ENCODE measurements around the gene PRKCQ.

DNA sequence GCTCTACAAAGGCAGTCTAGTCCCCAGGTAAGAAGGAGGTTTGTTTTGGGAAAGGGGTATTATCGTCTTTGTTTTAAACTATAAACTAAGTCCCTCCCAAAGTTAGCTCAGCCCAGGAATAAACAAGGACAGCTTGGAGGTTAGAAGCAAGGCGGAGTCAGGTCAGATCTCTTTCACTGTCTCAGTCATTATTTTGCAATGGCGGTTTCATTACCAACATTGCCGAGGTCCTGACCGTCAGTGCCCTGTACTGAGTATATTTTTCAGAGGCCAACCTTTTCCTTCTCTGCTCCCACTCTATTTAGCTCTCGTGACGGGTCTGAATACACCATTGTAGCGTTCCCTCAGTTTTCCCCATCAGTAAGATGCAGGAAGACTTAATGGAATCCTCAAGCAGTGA, 184.5 kb downstream of the PRKCQ start:
- TF ChIP-seq, protein P1, sequence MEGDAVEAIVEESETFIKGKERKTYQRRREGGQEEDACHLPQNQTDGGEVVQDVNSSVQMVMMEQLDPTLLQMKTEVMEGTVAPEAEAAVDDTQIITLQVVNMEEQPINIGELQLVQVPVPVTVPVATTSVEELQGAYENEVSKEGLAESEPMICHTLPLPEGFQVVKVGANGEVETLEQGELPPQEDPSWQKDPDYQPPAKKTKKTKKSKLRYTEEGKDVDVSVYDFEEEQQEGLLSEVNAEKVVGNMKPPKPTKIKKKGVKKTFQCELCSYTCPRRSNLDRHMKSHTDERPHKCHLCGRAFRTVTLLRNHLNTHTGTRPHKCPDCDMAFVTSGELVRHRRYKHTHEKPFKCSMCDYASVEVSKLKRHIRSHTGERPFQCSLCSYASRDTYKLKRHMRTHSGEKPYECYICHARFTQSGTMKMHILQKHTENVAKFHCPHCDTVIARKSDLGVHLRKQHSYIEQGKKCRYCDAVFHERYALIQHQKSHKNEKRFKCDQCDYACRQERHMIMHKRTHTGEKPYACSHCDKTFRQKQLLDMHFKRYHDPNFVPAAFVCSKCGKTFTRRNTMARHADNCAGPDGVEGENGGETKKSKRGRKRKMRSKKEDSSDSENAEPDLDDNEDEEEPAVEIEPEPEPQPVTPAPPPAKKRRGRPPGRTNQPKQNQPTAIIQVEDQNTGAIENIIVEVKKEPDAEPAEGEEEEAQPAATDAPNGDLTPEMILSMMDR (IDR thresholded peaks at IDR 0.05; ENCODE audit: low read length) = no peak
- no peak for TF ChIP-seq EZH2 (optimal IDR thresholded peaks at IDR 0.05; ENCODE audit: low read depth, low read length)

Data from MM.1S (cell line).